Measurements from ENCODE around the gene GCSH. TPM values are rescaled to one million over a fixed set of nuclear protein-coding genes. Genes with fewer than 3 reads are reported as not detected.
A peak's percentile ranks its signal among the peaks of the same experiment; 100 is the strongest.

Gene GCSH
- total RNA-seq, 4 donors from 2014 or later: 26.7 to 45.9 (median 29.7) TPM

- Histone ChIP-seq H3K27ac (no peak overlapping the region), H3K4me1 (no peaks in the 10 kb centered on the region), H3K4me3 (no peak overlapping the region), H3K9me3 (no peaks in the 10 kb centered on the region), H3K27me3 (no peaks in the 10 kb centered on the region), H3K36me3 (no peaks in the 10 kb centered on the region)
- 91 to 92% methylated on average over 1 of the region's 1 CpG for WGBS, 2 donors
- no peak for DNase-seq (ENCODE audit: low spot score in 2 of 2)
- TF ChIP-seq CTCF (IDR thresholded peaks at IDR 0.05) (no peak), POLR2A (IDR thresholded peaks at IDR 0.05) (no peak), EP300 (IDR thresholded peaks at IDR 0.05) (no peak)
These were observed 9.8 kb upstream of the GCSH start for GRCh38 chr16:81105946-81106345.

- H3K4me3 ChIP-seq: no peak overlapping the region
- peaks cover 0 to 7% (median 4%) of the 10 kb centered on the region in 4 donors for H3K4me1 ChIP-seq
- no peak overlapping the region for H3K27ac ChIP-seq
- H3K27me3 ChIP-seq: no peaks in the 10 kb centered on the region
- no peaks in the 10 kb centered on the region for H3K9me3 ChIP-seq
- no peak for DNase-seq (ENCODE audit: low spot score in 2 of 2)
- 84 to 95% methylated on average over 9 of the region's 9 CpGs for WGBS, 2 donors
- TF ChIP-seq CTCF (IDR thresholded peaks at IDR 0.05) (no peak), EP300 (IDR thresholded peaks at IDR 0.05) (no peak), POLR2A (IDR thresholded peaks at IDR 0.05) (no peak)
- no peaks in the 10 kb centered on the region for H3K36me3 ChIP-seq
These were observed 5.5 kb upstream of the GCSH start for GRCh38 chr16:81101702-81102101.

GRCh38 chr16:81099958-81100357, 3.8 kb upstream of the GCSH start:
- no peaks in the 10 kb centered on the region for H3K9me3 ChIP-seq
- TF ChIP-seq EP300 (IDR thresholded peaks at IDR 0.05): no peak
- TF ChIP-seq POLR2A (IDR thresholded peaks at IDR 0.05): no peak
- no peak for TF ChIP-seq CTCF (IDR thresholded peaks at IDR 0.05)
- H3K4me1 ChIP-seq: peaks cover 0 to 9% (median 5%) of the 10 kb centered on the region in 4 donors

GRCh38 chr16:81097230-81097629, 1.0 kb upstream of the GCSH start:
- Histone ChIP-seq H3K36me3 (no peaks in the 10 kb centered on the region), H3K27me3 (no peaks in the 10 kb centered on the region), H3K9me3 (no peaks in the 10 kb centered on the region), H3K4me3 (no peak overlapping the region), H3K27ac (peak overlapping the region in 2 of 4 donors; percentile 70 to 89), H3K4me1 (peaks cover 0 to 9% (median 5%) of the 10 kb centered on the region in 4 donors)
- DNase-seq (ENCODE audit: low spot score in 2 of 2): no peak
- no peak for TF ChIP-seq EP300 (IDR thresholded peaks at IDR 0.05)
- TF ChIP-seq CTCF (IDR thresholded peaks at IDR 0.05): no peak
- no peak for TF ChIP-seq POLR2A (IDR thresholded peaks at IDR 0.05)
- 81 to 86% methylated on average over 6 of the region's 6 CpGs for WGBS, 2 donors

More at GRCh38 chr16:81099958-81100357, 3.8 kb upstream of the GCSH start:
- DNase-seq (ENCODE audit: low spot score in 2 of 2): no peak
- Histone ChIP-seq H3K36me3 (no peaks in the 10 kb centered on the region), H3K27me3 (no peaks in the 10 kb centered on the region), H3K4me3 (no peak overlapping the region), H3K27ac (no peak overlapping the region)

- Histone ChIP-seq H3K4me1 (peaks cover 0 to 9% (median 5%) of the 10 kb centered on the region in 4 donors), H3K27me3 (no peaks in the 10 kb centered on the region), H3K4me3 (peak overlapping the region; percentile 8 to 86 (median 71)), H3K36me3 (no peaks in the 10 kb centered on the region), H3K27ac (peak overlapping the region; percentile 52 to 89 (median 66)), H3K9me3 (no peaks in the 10 kb centered on the region)
- no peak for TF ChIP-seq EP300 (IDR thresholded peaks at IDR 0.05)
- TF ChIP-seq POLR2A (IDR thresholded peaks at IDR 0.05): no peak
- no peak for TF ChIP-seq CTCF (IDR thresholded peaks at IDR 0.05)
- DNase-seq (ENCODE audit: low spot score in 2 of 2): no peak
- WGBS, 2 donors: 35 to 53% methylated on average over 8 of the region's 8 CpGs
These were observed 567 bp upstream of the GCSH start for GRCh38 chr16:81096715-81097208.

Measured in tibial nerve (tissue), 4 donors.